Nephron progenitor cell (in vitro differentiated cells): ENCODE results near the gene KRTAP19-4.

ENCODE experiments used
- DNase-seq: peaks from one replicate; pipeline ENCODE4 v3.0.0; 2021
- H3K27ac Mint-ChIP-seq: 2 replicates; pipeline ENCODE4 v1.8.0; 2021; ENCODE audit warnings: mild to moderate bottlenecking, moderate library complexity, mixed read lengths
- H3K27me3 Mint-ChIP-seq: 2 replicates; pipeline ENCODE4 v1.8.0; 2021; ENCODE audit warnings: mild to moderate bottlenecking, low read depth, mixed read lengths; ENCODE audit not compliant: poor library complexity
- H3K36me3 Mint-ChIP-seq: 2 replicates; pipeline ENCODE4 v1.8.0; 2021; ENCODE audit warnings: low read depth, mixed read lengths
- H3K4me1 Mint-ChIP-seq: 2 replicates; pipeline ENCODE4 v1.8.0; 2021; ENCODE audit warnings: mixed read lengths
- H3K4me3 Mint-ChIP-seq: 2 replicates; pipeline ENCODE4 v1.8.0; 2021; ENCODE audit warnings: mild to moderate bottlenecking, moderate library complexity, mixed read lengths
- H3K9me3 Mint-ChIP-seq: 2 replicates; pipeline ENCODE4 v1.8.0; 2021; ENCODE audit warnings: mild to moderate bottlenecking, moderate library complexity, mixed read lengths
- TF ChIP-seq, protein P1 (sequence below): fragments of 200-600 bp; sonication (generic); IDR thresholded peaks from 2 replicates; pipeline ENCODE4 v1.5.0; 2021; ENCODE audit warnings: antibody characterized with exemption

Gene KRTAP19-4

DNA sequence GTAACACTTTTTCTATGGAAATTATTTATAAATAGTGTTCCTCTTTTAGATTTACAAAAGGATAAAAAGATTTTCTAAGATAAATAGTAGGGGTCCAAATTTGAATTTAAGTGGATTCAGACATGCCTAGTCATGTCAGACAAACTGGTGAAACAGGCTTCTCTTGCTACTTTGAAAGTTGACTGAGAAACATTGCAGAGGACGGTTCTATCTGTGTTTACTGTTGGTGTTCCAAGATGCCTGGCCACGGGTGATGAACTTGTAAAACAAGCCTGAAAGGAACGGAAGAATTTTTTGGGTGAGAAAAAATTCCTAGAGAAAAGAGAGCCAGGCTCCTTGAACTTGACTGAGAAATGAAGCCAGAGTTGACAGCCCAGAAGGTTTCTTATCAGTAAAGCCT is 19.0 kb downstream of the KRTAP19-4 start:
- DNase-seq = no peak
- no peak overlapping the region for H3K4me3 Mint-ChIP-seq
- H3K27ac Mint-ChIP-seq = peak overlapping the region; percentile 16

DNA sequence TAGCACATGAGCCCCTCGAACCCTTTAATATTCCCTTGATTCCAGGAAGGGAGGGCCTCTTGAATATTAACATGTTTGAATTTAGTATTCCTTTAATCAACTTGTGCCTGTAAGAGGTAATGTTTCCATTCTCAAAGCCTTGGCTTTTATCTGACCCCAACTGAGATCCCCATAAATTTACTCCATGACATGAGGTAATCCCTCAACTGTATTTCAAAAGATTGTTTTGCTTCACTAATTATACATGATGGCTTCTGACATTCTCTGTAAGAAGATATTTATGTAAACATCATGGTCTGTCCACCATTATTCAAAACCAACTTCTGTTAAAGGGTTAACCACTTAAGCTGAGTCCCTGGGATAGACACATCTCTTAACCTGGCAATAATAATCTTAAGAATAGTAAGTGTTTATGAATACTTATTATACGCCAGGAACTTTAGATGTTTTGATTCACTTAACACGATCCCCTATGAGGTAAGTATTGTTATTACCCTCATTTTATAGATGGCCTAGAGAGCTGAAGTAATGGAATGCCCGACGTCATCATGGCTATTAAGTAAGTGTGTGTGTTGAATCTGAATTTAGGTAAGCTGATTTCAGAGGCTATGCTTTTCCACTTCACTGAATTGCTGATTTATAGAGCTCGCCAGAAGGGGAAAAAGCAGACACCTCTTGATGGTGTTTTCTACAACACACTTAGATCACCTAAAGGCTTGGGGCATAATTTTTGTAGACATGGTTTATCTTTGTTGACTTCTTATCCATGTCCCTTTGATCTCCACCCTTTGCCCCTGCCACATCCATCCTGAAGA is 27.9 kb downstream of the KRTAP19-4 start:
- H3K27me3 Mint-ChIP-seq = no peaks in the 10 kb centered on the region
- H3K36me3 Mint-ChIP-seq = peaks cover 10% of the 10 kb centered on the region
- peaks cover 5% of the 10 kb centered on the region for H3K9me3 Mint-ChIP-seq
- no peak for DNase-seq
- no peak overlapping the region for H3K4me3 Mint-ChIP-seq
- TF ChIP-seq, protein P1, sequence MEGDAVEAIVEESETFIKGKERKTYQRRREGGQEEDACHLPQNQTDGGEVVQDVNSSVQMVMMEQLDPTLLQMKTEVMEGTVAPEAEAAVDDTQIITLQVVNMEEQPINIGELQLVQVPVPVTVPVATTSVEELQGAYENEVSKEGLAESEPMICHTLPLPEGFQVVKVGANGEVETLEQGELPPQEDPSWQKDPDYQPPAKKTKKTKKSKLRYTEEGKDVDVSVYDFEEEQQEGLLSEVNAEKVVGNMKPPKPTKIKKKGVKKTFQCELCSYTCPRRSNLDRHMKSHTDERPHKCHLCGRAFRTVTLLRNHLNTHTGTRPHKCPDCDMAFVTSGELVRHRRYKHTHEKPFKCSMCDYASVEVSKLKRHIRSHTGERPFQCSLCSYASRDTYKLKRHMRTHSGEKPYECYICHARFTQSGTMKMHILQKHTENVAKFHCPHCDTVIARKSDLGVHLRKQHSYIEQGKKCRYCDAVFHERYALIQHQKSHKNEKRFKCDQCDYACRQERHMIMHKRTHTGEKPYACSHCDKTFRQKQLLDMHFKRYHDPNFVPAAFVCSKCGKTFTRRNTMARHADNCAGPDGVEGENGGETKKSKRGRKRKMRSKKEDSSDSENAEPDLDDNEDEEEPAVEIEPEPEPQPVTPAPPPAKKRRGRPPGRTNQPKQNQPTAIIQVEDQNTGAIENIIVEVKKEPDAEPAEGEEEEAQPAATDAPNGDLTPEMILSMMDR = no peak
- H3K4me1 Mint-ChIP-seq = peaks cover 81% of the 10 kb centered on the region
- peak overlapping the region; percentile 93 for H3K27ac Mint-ChIP-seq

More for the DNA sequence above, 19.0 kb downstream of the KRTAP19-4 start:
- peaks cover 5% of the 10 kb centered on the region for H3K36me3 Mint-ChIP-seq
- H3K9me3 Mint-ChIP-seq = no peaks in the 10 kb centered on the region
- TF ChIP-seq, protein P1 = no peak
- no peaks in the 10 kb centered on the region for H3K27me3 Mint-ChIP-seq
- H3K4me1 Mint-ChIP-seq = peaks cover 32% of the 10 kb centered on the region

DNA sequence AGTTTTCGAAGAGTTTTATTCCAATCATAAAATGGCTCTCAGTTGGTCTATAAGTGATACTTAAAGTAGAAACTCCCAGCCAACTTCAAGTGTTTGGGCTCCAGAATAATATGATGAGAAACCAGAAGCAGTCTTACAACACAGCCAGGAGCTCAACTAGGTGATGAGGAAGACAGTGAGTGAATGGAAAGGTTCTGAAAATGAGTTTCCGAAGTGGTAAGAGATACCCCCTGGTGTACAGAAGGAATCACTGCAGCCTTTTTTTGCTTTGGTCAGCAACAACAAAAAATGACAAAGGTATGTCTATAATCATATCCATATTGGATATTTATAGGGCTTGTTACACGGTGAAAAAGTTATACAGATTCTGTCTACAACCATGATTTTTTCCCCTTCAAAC is 33.3 kb downstream of the KRTAP19-4 start:
- TF ChIP-seq, protein P1 = peak; percentile 42
- no peak overlapping the region for H3K27ac Mint-ChIP-seq

DNA sequence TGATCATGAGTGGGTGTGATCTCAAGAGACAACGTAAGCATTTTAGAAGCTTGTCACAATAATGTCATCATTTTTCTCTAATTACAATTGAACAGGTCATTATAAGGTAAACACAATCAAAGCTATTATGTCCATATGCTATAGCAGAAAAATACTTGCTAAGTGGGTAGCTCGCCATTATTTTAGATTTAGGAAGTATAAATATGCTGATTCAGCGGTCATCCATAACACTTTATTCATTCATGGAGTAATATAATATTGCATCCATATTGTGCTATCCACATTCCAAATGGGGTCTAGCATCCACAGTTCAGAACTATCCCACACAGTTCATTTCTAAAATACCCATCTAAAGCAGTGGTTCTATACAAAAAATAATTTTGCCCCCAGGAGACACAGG is 48.5 kb downstream of the KRTAP19-4 start:
- Mint-ChIP-seq H3K4me1 (peaks cover 22% of the 10 kb centered on the region), H3K9me3 (no peaks in the 10 kb centered on the region), H3K4me3 (no peak overlapping the region), H3K36me3 (no peaks in the 10 kb centered on the region), H3K27ac (no peak overlapping the region), H3K27me3 (no peaks in the 10 kb centered on the region)
- no peak for DNase-seq
- TF ChIP-seq, protein P1 = no peak

More for the DNA sequence above, 33.3 kb downstream of the KRTAP19-4 start:
- Mint-ChIP-seq H3K36me3 (peaks cover 15% of the 10 kb centered on the region), H3K4me1 (peaks cover 38% of the 10 kb centered on the region), H3K9me3 (peaks cover 10% of the 10 kb centered on the region), H3K4me3 (no peak overlapping the region), H3K27me3 (peaks cover 4% of the 10 kb centered on the region)
- no peak for DNase-seq

DNA sequence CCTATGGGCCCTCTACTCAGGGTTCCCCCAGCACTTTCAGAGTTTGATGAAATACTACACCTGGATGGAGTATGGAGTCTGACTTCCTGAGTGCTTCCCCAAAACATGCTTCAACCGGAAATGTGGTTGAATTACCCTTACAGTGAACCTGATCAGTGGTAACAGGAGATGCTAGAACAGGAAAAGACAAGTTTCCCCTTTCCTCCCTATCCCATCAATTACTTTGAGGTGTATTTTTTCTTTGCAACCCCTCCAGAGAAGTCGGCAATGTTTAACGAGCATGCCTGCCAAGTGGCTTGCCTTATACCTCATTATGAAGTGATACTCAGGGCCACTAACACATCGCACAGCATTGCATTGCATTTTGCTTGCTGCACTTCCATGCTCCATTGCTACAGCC is 49.9 kb downstream of the KRTAP19-4 start:
- peaks cover 30% of the 10 kb centered on the region for H3K4me1 Mint-ChIP-seq
- H3K4me3 Mint-ChIP-seq = no peak overlapping the region
- H3K27me3 Mint-ChIP-seq = no peaks in the 10 kb centered on the region
- DNase-seq = no peak
- peak overlapping the region; percentile 90 for H3K27ac Mint-ChIP-seq
- H3K9me3 Mint-ChIP-seq = no peaks in the 10 kb centered on the region
- no peaks in the 10 kb centered on the region for H3K36me3 Mint-ChIP-seq
- TF ChIP-seq, protein P1 = no peak
